GM04503 (cell line): ENCODE results near the gene TBL1XR1.
A peak's percentile ranks its signal among the peaks of the same experiment; 100 is the strongest.
"Not testable (repeated sequence)": the region's sequence is repeated elsewhere in the genome, so short reads cannot be mapped to it uniquely, and the experiment has no call there.

Experiments used
- DNase-seq: peaks from one replicate; pipeline ENCODE4 v3.0.0-alpha.2; 2012; ENCODE audit warnings: low read depth

Gene TBL1XR1

DNA sequence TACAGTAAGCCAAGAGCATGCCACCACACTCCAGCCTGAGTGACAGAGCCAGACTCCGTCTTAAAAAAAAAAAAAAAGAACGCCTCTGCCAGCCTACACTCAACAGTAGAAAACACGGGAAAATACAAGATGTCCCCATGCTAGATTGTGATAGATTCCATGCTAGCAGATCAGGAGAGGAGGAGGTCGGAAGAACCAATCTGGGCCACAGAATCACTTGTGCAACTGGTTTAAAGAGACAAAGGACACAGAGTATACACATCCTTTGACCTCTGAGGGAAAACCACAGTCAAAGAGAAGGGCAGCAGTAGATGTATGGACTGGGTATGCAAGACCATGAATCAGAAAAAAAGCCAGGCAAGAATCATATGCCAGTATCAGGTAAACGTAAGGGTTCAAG lies 15.9 kb downstream of the TBL1XR1 start:
- DNase-seq: no peak

DNA sequence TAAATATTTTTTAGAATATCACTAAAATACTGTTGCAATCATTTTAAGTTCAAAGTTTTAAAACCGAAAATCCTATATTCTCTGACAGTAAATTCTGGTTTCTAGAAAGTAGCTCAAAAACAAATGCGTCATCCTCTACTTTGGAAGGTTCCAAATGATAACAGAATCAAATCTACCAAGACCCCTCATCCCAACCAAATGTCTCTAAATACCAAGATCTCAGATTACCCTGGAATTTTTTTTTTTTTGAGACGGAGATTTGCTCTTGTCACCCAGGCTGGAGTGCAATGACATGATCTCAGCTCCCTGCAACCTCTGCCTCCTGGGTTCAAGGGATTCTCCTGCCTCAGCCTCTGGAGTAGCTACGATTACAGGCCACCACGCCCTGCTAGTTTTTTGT lies 16.8 kb downstream of the TBL1XR1 start:
- no peak for DNase-seq

DNA sequence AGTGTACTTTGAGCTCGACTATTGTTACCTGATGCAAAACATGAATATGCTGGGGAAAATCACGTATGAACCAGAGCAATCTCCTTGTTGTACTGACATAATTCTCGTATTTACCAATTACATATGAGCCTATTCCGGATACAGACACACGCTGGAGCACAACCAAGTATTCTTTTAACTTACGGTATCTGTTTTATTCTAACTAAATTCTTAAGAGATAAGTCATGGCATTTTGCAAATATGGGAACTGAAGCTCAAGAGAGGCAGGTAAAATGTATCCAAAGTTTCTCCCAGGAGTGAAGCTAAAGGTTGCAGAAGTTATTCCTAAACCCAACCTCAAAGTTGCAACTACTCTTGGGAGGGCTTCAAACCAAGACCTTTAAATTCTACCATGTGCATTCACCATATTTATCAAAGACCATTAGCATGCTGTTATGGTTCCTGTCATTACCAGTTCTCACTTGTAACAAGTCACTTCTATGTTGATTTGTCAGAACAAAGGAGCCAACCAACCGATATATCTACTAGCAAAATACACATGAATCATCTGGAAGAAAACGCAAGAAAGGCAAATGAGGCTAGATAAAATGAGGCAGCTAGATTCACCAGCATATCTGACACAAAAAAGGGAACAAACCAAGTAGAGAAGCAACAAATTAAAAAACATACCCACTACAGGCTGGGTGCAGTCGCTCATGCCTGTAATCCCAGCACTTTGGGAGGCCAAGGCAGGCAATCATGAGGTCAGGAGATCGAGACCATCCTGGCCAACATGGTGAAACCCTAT lies 17.8 kb downstream of the TBL1XR1 start:
- DNase-seq: no peak

DNA sequence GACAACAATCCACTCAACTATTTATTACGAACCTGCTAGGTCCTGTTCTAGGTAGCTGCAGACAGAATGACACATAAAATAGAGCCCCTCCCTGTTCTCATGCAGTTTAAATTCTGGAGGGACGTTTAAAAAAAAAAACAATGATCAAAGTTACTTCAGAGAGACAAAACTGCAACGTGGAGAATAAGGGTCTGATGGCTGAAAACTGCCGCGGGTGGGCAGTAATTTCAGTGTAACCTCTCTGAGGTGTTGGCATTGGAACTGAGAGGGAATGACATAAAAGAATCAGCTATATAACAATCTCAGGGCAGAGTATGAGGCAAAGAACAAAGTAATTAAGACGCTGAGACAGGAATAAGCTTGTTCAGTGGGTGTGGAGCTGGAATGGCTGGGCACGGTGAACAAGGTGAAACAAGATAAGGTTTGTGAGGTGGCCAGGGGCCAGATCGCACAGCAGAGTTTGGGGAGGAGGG lies 19.5 kb downstream of the TBL1XR1 start:
- DNase-seq: no peak

DNA sequence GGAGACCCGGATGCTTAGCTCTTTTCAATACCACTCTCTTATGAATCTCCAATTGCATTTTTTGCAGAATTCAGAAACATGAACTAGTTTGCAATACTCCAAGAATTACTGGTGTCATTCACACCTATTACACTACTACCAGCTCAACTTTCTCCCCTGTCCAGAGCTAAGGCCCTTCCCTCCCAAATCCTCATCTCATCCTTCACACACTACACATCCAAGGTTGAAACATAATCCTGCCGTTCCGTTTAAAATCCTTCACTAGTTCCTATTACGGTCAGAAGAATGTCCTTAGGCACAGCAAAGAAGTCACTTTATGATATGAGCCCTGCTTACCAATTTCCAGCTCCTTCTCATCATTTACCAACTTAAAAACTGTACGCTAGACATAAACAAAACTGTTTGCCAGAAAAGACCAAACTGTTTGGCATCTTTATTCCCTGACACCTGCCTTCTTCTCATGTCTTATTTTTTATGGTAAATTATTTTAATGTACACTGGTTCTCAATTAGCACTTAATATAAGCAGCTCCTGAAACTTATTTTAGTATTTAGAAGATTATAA lies 22.6 kb downstream of the TBL1XR1 start:
- no peak for DNase-seq

DNA sequence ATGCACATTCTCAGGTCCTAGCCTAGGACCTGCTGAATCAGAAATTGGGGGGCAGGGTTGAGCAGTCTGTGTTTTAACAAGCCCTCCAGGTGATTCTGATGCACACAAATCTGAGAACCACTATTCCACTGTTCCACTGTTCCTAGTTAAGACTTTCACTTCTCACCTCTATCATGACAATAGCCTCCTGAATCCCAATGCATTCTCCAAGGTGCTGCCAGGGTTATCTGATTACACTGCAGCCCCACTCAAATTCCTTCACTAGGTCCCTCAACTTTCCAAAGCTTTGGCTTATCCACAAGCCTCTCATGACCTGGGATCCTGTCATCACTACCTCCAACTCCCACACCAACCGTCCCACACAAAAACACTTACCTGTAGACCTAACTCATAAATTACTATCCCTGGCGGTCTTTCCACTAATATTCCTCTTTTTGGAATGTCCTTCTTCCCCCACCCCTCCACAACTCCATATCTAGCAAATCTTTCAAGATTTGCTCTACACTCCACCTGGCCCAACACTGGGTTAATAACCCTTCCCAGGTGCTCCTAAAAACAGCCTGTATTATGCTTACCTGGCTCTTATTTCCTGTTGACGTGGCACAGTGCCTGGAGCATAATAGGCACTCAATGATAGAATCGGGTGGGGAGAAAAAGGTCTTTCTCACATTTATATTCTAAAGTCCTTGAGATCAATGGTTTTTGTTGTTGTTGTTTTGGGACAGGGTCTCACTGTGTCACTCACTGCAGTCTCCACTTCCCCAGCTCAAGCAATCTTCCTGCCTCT lies 27.2 kb downstream of the TBL1XR1 start:
- no peak for DNase-seq

DNA sequence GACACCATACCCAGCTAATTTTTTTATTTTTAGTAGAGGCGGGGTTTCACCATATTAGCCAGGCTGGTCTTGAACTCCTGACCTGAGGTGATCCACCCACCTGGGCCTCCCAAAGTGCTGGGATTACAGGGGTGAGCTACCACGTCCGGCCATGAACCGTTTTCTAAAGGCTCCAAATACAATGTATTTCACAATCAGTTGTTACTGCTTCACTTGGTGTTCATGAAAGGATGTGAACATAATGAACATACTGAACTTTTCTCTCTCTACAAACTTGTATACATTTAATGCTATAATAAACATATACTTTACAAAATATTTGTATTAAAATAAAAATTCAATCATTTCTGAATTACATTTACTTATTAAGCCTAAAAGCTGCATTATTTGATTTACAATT lies 28.9 kb downstream of the TBL1XR1 start:
- DNase-seq: no peak

DNA sequence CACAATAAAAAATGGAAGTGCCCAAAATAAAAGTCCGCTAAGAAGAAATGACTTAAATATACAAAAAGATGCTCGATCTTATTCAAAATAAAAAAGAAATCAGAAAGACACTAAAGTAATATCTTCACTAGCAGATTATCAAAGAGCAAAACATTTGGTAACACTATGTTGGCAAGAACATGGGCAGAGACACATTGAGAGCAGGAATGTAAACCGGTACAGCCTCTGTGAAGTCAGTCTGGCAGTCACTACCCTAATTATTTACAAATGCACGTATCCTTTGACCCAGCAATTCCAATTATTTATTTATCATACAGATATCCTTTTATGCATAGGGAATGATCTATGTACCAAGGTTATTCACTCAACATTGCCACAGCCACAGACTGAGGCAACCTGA lies 34.5 kb downstream of the TBL1XR1 start:
- no peak for DNase-seq

DNA sequence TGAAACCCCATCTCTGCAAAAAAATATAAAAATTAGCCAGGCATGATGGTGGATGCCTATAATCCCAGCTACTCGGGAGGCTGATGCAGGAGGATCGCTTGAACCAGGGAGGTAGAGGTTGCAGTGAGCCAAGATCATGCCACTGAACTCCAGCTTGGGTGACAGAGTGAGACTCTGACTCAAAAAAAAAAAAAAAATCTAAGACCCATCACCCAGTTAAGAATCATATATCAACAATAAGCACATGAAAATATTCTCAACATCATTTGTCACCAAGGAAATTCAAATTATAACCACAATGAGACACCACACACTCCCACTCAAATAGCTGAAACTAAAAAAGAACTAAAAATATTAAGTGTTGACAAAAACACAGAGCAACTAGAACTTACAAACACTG lies 35.7 kb downstream of the TBL1XR1 start:
- not testable (repeated sequence) for DNase-seq

DNA sequence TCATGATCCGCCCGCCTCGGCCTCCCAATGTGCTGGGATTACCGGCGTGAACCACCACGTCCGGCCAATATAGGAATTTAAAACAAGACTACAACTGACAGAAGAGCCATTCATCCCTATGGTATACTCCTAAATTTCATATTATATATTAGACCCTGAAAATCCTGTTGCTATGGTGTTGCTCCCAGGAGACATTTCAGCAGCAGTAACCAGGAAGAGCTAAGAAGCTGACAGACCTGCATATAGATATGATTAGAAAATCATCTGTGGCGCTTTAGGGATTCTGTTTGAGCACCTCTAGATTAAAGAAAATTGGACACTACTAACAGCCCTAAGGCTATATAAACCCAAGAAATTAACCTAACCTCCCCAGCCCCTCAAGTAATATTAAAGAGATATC lies 38.8 kb downstream of the TBL1XR1 start:
- DNase-seq: no peak

DNA sequence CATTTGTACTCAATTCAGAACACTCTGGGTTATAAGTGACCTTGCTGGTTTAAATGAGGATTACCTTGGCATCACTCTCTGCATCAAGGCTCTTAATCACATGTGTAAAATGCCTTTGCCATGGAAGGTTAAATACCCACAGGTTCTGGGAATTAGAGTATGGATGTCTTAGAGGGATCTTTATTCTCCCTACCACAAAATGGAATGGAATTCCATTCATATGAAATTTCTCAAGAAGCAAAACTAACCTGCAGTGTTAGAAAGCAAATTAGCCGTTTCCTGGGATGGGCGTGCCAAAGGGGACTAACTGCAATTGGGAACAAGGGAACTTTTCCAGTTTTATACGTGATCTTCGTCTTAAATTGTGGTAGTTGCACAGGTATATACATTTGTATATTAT lies 39.8 kb downstream of the TBL1XR1 start:
- no peak for DNase-seq

DNA sequence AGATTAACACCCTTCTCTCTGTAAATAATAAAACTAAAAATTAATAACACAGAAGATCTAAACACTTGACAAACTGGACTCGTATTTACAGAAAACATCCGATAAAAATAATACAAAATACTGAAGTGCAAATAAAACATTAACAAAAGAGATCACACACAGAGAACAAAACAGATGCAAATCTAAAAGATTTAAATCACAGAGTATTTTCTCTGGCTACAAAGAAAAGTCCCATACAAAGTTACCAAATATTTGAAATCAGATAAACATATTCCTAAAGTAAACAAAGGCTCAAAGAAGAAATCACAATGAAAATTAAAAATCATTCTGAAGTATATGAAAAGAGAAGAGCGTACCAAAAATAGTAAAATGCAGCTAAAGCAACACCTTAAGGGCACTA lies 42.5 kb downstream of the TBL1XR1 start:
- no peak for DNase-seq

DNA sequence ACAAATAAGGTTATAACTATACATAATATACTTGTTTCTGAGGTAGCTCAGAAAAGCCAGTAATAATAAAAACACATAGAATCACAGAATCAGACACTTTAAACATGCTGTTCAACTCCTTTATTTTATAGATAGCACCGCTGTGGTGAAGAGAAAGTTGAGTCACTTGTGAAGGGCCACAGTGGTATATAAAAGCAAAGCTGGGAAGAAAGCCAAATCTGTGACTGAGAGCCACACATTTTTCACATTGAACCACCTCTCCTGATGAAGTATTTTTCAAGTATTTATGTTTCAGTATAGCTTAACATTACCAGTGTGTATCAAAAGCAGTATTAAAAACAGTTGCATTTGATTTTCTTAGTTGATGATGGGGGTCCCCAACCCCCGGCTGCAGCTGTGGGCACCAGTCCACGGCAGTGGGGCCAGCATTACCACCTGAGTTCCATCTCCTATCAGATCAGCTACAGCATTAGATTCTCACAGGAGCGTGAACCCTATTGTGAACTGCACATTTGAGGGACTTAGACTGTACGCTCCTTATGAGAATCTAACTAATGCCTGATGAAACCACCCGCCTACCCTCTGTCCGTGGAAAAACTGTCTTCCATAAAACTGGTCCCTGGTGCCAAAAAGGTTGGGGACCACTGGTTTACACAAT lies 46.2 kb downstream of the TBL1XR1 start:
- DNase-seq: peak; percentile 28

DNA sequence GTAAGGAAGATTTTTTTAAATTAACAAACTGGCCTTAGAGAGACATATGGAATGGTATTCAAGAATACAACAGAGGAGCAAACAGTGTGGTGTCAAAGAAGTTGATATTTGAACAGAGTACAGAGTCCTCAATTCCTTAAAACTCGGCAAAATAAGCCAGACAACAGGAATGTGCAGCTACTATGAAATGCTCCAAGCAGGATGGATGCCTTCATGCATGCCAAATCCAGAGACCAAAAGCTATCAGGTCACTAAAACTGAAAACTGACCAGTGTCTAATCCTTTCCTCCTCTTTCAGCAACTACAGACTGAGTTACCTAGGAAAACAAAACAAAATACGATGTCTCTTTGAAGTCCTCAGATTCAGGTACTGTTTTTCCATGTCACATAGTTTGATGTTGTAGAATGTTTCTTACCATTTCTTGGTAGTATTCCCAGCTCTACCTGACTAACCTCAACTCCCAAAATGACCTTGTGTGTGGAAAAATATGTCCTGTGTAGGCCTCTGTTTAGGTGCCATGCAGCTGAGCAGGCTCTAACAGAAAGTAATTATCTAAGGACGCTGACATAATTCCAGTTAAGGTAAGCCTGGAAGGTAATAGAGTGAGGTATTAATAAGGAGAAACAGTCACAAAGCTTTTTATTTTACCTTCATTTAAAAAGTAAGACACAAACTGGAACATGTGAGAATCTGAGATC lies 46.9 kb downstream of the TBL1XR1 start:
- no peak for DNase-seq

DNA sequence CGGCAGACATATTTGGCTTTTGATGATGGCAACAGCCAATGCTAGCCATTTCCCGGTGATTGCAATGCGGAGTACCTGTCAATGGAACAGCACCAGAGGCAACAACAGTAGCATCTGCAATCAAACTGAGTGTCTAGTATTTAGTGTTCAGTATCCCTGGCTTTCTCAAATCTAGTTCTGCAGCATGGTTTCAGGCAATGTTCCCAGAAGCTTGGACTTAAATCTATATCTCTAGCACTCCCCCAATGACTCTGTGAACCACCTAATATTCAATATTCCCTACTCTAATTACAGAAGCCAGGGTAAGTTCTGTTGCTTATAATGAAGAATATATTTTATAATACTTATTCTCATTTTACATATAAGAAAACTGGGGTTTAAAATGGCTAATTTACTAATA lies 48.2 kb downstream of the TBL1XR1 start:
- DNase-seq: no peak

DNA sequence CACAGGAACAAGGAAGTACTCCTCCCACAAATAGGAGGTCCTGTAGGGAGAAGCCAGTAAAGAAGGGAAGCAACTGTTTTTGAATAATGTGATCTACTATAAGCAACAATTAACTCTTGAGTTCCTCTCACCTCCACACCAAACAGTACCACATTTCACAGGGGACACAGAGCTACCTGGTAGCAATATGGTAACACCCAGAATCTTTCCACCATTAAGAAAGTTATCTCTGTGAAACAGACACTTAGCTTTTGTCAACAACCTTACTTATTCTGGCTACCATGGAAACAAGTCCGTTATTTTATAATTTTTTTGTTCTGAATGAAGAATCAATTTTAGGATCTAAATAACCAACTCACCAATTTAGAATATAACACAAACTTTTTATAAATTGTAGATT lies 49.5 kb downstream of the TBL1XR1 start:
- DNase-seq: no peak

DNA sequence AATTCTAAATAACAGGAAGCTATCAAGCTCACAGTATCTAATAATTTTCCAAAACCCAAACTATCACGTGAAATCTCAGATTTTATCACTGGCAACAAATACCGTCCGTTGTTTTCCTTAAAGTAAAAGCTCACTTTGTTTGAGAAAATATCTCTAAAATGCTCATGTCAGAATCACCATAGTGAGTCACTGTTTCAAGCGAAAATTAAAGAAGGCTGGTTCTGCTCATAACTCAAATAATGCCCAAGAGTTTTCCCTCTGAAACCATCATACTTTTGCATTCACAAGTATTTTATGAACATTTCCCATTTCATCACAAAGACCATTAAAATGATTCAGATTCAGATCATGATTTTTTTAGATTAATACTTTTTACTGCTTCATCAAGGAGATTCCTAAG lies 50.6 kb downstream of the TBL1XR1 start:
- DNase-seq: peak; percentile 70

DNA sequence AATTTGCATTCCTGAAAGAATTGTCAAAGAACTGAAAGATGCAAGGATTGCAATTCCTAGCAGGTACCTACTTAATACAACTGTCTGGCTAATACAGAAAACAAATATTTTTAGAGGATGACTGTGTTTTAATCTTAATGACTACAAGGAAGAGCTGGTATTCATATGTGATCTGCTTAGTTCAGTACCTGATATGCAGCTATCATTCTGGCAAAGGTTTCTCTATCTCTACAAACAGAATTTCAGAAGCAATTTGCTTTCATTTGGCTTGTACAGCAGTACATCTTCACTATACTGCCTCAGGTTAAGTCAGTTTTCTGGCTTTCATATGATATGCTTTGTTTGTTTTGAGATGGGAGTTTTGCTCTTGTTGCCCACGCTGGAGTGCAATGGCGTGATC lies 51.3 kb downstream of the TBL1XR1 start:
- no peak for DNase-seq

DNA sequence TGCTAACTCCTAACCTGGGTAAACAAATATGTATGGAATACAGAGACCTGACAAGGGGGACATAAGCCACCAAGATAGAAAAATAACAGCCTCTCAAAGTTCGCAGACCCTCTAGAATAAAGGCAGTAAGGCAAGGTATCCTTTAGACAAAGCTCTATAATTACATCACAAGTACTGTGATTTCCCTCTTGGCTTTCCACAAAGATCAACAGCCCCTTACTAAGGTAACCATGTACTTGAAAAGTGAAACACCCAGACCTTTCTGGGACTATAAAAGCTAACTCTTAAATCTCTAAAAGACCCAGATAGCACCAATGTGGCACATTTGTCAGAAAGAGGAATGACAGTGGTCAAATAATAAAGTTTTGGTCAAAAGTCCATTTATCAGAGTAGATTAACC lies 51.9 kb downstream of the TBL1XR1 start:
- no peak for DNase-seq

DNA sequence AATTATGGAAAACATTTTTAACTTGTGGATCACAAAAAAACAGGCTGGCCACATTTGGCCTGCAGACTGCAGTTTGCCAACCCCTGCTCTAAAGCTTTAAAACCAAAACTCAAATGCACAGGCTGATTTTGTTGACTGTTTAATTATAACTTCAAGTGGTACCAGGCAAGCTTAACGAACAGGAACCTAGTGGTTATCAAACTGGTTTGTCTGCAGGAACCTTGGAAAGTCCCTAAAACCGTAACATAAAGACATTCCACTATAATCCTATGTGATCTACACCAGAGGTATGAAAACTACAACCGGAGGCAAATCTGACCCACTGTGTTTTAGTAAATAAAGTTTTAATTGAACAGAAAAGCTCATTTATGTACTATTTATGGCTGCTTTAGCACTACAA lies 52.4 kb downstream of the TBL1XR1 start:
- no peak for DNase-seq

DNA sequence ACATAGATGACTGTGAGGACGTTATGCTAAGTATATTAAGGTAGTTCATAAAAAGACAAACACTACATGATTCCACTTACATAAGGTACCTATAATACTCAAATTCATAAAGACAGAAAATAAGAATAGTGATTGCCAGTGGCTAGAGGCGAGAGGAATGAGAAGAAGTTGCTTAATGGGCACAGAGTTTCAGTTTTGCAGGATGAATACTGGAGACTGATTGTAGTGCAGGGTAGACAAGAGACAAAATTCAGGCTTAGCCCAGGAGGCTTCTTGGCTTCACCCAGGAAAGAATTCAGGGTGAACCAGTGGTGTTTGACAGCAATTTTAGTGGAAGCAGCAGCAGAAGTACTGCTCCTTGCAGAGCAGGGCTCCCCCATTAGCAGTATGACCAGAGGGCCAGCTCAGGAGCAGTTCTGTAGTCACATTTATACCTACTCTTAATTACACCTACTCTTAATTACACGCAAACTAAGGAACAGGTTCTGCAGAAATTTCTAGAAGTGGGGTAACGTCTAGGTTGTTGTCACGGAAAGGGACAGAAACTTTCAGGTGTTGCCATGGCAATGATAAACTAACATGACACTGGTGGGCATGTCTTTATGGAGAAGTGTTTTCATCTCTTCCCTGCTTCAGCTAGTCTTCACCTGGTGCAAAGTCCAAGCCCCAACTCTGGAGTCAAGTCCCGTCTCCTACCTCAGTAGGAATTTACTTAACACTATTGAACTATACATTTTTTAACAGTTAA lies 55.2 kb downstream of the TBL1XR1 start:
- no peak for DNase-seq
